Left ventricle myocardium superior (tissue), 1 donor: ENCODE results near the gene LRRC1. TPM values are rescaled to one million over a fixed set of nuclear protein-coding genes. Genes with fewer than 3 reads are reported as not detected.

Experiments used
- ATAC-seq: fragments of 200-7000 bp; cut with Tn5 transposase; one replicate; pipeline ENCODE4 v1.9.1; 2020; ENCODE audit warnings: mild to moderate bottlenecking, moderate library complexity
- DNase-seq: peaks from one replicate; pipeline ENCODE4 v3.0.0-alpha.2; 2020
- intact Hi-C: fragments of 100-400 bp; cut with micrococcal nuclease; formaldehyde crosslinking; loops from one replicate; pipeline ENCODE4 v1.11.0; 2022
- total RNA-seq: library from RNA; stranded (reverse); fragmentation: NEBNext Ultra II Directional; extraction: Animal tissue kit (Norgen Biotek cat#: 25700); gene quantifications from one replicate; pipeline ENCODE4 v1.2.1, GENCODE V29; 2021
- donor health status: DM: no; HTN: yes; CAD: no; lungs with severe emphysema.

LRRC1 gene
- total RNA-seq, 1 donor from 2014 or later: 2.0 TPM

DNA sequence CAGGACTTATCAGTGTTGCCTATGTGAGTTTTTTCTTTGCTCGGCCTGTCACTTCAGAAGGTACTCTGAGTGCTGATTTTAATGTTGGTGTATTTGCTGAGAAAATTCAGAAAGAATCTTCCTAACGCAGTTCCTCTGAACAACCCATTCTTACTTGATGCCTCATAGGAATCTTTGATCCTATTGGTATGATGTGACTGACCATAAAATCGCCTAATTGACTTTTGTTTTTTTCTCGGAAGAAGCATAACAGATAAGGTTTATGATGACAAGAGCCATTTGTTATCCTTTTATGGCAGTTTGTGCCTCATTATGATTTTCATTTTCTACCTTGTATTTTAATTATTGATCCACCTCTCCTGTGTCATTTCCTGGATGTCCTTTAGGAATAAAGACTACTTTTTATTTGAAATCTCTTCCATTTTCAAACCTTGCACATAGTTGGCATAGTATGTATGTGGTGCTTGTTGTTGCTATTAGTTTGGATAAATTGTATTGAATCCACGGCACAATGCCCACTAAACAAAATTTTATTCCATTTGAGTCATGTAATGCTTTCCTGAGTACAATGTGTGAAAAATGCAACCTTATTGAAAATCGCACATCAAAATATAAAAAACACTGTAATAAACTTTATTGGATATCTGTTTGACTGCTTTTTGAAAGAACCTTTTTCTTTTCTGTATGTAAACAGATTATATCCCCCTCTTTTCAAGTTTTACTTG is 37.3 kb downstream of the LRRC1 start:
- no peak for ATAC-seq
- intact Hi-C loops: no loop called here
- DNase-seq: no peak

DNA sequence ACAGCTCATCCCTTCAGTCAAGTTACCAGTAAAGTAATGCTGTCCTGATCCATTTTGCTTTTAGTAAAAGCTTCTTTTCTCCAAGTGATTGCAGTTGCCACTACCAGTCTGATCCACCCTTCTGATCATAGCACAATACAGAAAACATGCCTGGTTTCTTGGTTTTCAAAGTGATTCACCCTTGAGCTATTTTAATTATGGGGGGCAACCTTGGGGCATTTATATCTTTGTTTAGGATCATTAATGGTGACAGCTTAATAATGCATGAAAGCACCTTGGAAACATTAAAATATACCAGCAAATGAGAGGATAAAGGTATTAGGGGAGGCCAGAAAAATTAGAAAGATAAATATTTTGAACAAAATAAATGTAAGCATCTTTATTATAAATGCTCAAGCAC is 38.4 kb downstream of the LRRC1 start:
- DNase-seq (no peak), ATAC-seq (no peak)
- intact Hi-C loops: no loop called here

DNA sequence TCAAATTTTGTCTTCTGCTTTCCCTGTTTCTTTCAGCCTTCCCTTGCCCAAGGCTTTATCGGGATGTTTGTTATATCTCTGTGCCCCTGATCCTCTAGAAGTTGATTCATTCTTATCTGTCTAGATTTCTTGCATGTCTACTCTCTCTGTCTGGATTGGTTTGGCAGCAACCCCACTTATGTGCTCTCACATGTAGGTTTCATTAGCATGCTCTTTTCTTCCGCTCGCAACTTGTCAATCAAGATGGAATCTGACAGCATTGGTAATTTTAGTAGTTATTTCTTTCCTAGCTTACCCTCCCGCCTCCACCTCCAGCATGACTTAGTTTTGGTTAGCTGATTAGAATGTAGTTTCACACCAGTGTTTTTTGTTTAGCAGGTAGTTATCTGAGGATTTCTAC is 39.3 kb downstream of the LRRC1 start:
- ATAC-seq (no peak), DNase-seq (no peak)
- intact Hi-C loops: no loop called here

DNA sequence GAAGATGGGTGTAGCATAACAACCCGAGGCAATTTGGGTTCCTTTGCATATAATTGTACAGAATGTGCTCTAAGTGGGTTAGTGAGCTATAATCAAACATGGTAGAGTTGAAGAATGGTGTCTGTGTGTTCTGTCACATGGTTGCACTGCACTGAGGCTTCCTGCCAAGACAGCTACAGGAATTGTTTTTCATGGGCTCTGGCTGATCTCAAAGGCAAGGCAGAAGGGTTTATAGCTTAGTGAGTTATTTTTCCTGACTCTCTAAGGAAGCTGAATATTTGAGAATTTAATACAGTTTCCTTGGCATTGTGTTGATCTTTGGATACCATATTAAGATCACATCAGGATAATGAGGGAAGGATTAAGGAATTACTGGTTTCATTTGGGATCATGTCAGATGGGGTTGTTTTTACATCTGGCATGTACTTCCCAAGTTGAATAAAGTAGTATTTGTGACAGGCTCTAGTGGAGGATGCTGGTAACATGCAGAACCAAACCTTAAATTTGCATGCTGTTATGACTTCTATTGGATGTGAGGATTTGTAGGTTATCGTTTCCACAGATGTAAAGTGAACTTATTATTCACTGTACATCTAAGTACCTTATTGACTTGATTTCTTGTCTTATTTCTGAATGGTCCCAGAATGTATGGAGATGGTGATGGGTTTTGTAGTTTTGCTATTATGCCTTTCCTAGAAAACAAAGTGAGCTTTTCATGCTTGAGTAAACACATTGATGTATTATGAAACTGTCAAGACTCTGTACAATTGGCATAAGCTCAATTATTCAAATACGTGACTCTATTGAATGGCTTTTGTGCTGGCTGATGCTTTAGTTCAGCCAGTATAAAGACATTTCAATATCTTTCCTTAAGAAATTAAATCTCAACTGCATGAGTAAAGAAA is 43.3 kb downstream of the LRRC1 start:
- intact Hi-C loops: no loop called here
- DNase-seq: no peak
- ATAC-seq: peak; percentile 90

DNA sequence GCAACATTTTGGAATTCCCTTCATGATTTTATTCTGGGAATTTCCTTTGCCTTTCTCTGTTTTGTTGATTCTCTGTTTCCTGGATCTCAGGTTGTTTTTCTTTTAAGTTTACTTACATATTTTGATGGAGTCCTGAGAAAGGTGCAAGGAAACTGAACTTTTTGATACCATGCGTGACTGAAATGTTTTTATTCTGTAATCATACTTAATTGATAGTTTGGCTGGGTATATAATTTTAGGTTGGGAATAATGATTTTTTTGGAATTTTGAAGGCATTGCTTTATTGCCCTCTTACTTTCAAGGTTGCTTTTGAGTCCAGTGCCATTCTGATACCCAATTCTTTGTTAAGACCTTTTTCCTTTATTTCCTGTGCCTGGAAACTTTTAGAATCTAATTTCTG is 45.2 kb downstream of the LRRC1 start:
- intact Hi-C loops: no loop called here
- ATAC-seq (no peak), DNase-seq (no peak)

DNA sequence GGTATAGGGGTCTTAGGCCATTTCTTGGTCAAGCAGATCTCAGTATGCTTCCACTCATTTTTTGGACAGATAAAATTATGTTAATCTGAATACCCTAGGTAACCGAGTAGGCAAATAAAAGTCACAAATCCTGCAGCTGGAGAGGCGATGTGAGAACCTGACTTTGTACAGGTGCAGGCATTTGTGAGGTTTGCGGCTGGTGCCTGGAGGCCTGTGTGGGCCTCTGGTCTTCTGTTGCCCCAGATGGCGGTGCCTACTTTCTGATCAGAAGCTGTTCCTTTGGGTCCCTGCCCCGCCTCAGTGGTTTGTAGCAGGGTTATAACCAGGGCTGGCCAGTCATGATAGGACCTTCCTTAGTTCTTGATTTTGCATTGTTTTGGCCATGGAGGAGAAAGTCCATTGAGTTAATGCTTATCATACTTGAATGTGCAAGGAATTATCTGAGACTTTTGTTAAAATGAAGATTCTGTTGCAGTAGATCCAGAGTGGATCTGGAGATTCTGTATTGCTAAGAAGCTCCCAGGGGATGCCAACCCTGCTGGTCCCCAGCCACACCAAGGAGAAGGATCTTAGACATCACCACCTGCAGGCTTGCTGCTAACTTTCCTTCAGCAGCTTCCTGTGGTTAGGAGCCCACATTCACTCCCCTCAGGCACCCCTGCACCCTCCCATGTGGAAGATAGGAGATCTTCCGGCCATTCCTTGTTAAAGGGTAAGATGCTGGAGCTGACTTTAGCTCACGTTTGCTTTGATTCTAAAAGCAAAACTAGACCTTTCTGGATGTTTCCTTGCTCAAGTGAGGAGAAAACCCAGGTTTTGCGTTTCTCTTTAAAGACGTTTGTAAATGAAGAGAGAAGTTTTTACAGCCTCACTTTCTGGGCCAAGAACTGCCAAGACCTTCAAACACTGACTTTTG is 50.7 kb downstream of the LRRC1 start:
- intact Hi-C loops: no loop called here
- DNase-seq (no peak), ATAC-seq (no peak)

DNA sequence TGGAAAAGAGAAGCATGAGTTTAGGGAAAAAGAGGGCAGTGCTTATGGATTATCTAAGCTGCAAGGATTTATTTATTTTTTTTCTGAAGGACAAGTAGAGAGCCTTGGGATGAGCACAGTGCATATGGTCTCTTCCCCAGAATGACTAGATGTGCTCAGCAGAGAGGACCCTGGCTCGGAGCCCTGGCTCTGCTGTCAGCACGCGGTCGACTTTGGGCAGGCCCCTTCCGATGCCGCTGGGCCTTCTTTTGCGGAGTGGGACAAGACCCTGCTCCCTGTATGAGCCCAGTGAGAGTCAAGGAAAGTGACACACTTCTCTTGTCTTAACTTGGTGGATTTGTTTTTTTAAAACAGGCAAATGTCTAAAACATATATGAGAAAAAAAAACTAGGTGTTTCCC is 51.4 kb downstream of the LRRC1 start:
- intact Hi-C loops: no loop called here
- ATAC-seq: peak; percentile 31
- DNase-seq: peak; percentile 35

DNA sequence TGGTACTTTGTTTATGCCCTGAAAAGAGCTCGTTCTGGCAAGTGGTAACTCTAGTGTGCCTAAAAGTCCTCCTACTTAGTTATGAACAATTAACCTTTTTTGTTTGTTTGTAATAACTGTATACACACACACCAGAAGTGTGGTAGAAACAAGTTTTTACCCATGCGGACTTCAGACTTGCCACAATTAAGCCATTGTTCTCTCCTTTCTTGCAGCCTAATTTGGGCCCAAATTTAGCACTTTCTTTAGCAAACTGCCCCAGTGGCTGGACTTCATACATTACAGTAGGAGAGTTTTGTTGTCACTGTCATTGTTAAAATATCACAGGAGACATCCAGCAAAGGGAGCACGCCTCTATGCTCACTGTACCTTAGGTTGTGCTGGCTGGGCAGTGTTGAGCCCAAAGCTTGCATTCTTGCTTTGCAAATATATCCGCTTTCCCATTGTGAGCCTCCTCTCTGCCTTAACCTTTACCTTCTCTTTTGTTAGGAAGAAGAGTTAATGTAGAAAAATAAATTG is 53.0 kb downstream of the LRRC1 start:
- ATAC-seq (no peak), DNase-seq (no peak)
- intact Hi-C loops: no loop called here

DNA sequence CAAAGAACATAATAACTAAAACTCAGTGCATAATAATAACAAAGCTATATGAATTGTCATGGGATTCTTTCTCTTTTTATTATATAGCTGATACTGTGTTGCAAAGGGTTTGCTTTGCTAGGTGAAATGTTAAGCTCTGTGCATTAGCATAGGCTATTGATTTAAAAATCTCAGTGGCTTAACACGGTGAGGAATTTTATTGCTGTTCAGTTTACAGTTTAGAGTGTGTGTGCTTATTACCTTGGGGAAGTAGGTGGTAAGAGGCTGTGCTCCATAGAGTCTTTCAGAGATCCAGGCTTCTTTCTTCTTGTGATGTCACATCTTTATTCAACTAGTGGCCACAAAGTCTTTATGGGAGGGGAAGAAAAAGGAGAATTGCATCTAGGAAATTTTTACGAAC is 55.7 kb downstream of the LRRC1 start:
- intact Hi-C loops: no loop called here
- ATAC-seq (no peak), DNase-seq (no peak)

DNA sequence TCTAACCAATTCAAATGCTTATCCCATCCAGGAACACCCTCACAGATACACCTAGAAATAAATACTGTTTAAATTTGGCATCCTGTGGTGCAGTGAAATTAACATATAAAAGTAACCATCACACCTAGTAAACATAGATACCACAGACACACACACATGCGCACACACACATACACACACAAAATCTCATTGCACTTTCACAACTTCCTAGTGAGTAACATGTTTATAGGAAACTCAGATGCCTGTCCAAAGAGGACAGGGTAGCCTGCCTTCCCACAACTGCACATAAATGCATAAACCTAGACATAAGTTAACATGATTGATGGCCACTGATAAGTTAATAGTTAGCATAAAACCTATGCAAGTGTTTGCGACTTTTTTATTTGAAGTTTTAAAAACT is 56.8 kb downstream of the LRRC1 start:
- no peak for DNase-seq
- ATAC-seq: no peak
- intact Hi-C loops: no loop called here

DNA sequence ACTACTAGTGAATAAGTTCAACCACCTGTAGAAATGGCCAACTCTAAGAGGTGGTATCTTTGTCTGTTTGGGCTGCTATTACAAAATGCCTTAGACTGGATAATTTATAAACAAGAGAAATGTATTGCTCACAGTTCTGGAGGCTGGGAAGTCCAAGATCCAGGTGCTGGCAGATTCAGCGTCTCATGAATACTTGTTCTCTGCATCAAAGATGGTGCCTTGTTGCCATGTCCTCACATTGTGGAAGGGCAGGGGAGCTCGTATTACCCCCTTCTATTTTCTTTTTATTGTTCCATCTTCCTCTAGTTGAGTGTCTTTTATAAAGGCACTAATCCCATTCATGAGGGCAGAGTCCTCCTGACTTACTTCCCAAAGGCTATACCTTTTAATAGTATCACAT is 58.0 kb downstream of the LRRC1 start:
- intact Hi-C loops: no loop called here
- no peak for ATAC-seq

DNA sequence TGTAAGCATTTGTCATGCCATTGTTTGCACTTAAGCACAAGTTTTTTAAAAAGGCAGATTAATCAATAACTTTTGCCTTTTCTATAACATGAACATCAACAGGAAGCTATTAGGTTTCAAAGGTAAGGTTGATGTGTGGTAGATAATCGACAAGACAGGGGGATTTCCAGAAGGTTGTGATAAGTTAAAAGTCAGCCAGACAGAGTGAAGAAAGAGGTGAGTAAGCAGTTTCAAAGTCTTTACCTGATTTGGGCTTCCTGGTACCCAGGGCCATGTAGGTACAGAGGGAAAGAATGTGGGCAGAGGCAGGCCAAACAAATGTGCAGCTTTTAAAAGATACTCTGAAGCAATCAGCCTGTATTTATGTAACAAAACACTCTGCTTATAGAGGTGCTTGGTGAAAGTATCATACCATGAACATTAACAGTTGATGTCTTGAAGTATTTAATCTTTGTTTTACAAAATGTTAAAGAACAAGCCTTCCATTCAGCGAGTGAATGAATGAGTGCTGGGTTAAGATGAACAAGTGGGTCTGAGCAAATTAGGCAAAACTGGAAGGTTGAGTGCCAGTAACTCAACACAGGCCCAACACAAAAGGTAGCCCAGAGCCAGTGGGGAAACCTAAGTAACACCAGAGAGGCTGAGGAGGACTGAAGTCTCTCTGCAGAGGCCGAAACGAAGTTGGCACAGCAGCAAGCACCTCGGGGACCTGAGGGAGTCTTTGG is 60.2 kb downstream of the LRRC1 start:
- peak; percentile 28 for ATAC-seq

More for the DNA sequence above, 58.0 kb downstream of the LRRC1 start:
- DNase-seq: no peak

DNA sequence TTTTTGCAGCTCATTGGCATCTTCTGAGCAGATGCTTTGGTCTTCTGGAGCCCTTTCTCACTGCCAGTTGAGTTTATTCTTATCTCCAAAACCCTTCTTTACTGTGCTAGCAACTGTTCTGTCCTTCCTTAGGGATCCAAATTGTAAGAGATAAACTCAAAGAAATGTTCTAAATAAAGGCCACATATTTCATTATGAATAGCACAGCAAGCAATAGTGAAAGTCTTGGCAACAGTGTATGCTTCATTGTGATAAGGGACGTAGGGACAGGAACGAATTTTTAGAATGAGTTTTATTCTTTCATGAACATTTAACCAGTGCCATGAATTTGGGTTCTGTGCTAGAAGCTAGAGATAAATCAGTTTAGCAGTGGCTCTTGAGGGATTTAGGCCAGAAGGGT is 61.1 kb downstream of the LRRC1 start:
- DNase-seq: no peak
- intact Hi-C loops: no loop called here
- peak; percentile 59 for ATAC-seq

More for the DNA sequence above, 60.2 kb downstream of the LRRC1 start:
- DNase-seq: no peak
- intact Hi-C loops: no loop called here

DNA sequence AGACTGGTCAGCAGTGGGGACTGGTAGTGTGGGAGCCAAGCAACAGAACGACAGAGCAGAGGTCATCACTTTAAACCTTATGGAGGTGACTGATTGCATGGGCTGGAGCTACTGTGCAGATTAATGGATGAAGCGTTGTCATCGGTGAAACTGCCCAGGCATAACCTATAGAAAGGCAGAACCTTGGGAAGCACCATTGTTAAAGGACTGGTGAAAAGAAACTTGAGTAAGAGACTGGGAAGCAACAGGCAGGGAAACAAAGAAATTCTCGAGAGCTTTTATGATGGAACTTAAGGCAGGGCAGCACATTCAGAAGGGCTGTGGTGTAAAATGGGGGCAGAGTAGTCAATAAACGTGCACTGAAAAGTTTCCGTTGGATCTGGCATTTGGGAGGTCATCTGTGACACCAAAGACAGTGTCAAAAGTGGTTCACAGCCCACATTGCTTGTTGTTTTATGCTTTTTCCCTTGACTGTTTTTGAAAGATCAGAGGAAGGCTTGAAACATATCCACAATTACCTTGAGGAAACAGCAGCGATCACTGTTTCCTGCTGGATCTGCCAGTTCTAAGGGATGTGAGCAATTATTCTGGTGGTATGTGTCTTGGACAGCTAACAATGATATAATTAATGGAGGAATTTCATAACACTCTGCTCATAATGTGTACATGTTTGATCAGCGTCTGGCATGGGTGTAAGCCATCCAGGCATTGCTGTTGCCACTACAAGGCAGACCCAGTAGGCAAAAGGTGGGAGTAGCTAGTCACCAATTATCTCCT is 62.7 kb downstream of the LRRC1 start:
- no peak for ATAC-seq
- DNase-seq: no peak
- intact Hi-C loops: no loop called here

DNA sequence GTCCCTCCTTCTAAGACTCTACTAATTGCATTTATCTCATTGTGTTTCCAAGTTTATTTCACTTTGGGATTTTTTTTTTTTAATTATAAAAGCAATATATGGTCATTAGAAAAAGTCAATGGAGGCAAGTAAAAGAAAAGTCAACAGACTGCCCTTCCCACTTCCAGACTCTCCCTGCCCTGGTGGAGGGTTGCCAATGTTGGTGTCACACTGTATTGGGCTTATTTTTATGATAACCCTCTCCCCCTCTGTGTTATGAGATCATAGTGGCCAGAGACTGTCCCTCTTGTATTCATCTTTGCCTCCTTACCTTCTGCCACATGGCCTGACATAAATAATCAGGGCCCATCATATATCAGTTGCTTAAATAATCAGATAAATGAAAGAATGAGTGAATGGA is 63.4 kb downstream of the LRRC1 start:
- DNase-seq (no peak), ATAC-seq (no peak)
- intact Hi-C loops: no loop called here

DNA sequence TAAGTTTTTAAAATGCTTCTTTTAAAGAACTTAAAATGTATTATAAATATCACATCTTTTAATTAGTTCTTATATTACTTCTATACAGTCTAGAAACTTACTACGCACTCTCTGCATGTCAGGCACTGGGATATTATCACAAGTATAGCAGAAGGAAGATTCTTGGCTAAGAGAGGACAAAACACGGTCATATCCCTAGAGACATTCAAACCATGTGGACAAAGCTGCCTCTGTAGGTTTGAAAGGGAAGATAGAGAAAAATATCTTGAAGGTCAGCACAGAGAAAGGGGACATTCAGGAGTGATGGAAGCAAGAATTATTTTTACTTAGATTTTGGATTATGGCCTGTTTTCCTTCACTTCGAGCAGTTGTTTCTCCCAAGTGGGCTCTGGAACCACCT is 64.1 kb downstream of the LRRC1 start:
- no peak for DNase-seq
- no peak for ATAC-seq
- intact Hi-C loops: no loop called here

DNA sequence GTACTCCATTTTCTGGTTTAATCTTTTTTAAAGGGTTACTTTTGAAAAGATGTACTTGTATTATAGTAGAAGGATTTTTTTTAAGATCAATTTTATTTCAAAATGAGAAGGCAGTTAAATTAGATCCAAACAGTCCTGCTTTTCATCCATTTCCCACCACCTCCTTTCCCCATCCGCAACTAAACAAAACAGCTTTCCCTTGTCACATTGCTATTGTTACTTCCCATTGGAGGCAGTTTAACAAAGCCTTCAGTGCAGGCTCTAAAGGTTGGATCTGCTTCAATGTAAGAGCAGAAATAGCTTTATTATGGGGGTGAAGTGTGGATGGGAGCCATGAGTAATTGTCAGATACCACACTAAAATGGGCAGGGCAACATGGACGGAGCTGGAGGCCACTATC is 65.7 kb downstream of the LRRC1 start:
- DNase-seq (no peak), ATAC-seq (no peak)
- intact Hi-C loops: no loop called here

DNA sequence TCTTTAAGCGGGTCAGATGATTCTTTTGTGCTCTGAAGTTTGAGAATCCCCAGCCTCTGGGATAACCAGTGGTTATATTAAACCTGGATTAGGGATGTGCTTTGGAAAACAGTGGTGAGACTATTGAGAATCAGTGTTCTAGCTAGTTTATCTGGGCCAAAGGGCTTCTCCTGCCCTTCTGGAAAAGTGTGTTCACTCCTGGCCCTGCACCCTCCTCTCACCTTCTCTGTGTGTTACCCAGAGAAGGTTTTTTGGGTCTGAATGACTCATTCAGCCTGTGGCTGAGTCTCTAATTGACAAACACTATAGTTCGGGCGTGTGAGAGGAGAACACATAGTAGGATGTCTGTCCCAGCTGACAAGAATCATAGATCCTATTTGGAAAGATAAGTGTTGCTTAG is 66.7 kb downstream of the LRRC1 start:
- DNase-seq: no peak
- intact Hi-C loops: no loop called here
- no peak for ATAC-seq
